ENCODE measurements around the gene GTF2IRD1. TPM values are rescaled to one million over a fixed set of nuclear protein-coding genes. Genes with fewer than 3 reads are reported as not detected.
"Not testable (repeated sequence)": the region's sequence is repeated elsewhere in the genome, so short reads cannot be mapped to it uniquely, and the experiment has no call there.

The GTF2IRD1 gene
- total and polyA plus RNA-seq, 9 of the 15 experiments (the other 6 are each of a cell fraction or from before 2014, with no cell fraction given), result 9.1 to 30.2 (median 14.0) TPM

DNA sequence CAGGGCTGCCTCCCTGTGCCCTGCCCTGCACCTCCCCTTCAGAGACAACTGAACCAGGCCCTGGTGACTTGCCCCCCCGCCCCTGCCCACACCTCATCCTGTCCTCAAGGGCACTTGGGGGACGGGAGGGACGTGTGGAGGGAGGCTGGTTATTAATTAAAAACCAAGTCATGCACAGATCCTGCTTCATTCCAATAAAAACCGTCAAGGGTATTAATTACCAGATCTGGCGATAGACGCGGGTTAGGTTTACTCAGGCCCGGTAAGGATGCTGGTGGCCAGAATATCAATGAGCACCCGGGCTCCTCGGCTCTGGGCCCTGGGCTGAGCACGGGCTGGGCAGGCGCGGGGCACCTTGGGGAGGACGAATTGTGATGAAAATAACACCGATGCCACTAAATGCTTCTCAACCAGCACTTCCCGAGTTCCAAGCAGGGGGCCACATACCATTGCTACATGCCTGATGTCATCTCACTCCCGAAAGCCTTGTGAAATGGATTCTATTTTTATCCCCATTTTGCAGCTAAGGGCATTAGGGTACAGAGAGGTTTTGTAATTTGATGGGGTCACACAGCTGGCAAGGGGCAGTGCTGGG is 24.5 kb upstream of the GTF2IRD1 start (continued):
- TF ChIP-seq, protein P1, sequence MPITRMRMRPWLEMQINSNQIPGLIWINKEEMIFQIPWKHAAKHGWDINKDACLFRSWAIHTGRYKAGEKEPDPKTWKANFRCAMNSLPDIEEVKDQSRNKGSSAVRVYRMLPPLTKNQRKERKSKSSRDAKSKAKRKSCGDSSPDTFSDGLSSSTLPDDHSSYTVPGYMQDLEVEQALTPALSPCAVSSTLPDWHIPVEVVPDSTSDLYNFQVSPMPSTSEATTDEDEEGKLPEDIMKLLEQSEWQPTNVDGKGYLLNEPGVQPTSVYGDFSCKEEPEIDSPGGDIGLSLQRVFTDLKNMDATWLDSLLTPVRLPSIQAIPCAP (CRISPR knock-in tag; IDR thresholded peaks at IDR 0.05; ENCODE audit: borderline replicate concordance), result no peak

DNA sequence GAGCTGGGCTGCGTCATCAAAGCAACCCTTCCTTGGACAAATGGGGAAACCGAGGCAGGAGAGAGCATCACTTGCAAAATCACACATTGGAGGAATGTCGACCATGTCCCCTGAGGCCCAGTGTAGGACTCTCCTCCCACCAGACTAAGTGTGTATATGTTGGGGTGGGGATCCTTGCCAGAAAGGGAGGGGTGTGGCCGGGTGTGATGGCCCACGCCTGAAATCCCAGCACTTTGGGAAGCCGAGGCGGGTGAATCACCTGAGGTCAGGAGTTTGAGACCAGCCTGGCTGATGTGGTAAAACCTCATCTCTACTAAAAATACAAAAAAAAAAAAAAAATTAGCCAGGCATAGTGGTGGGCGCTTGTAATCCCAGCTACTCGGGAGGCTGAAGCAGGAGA is 23.3 kb upstream of the GTF2IRD1 start:
- peaks cover 4 to 35% of the 10 kb centered on the region in 2 experiments; a peak in 3 of 5 replicates for H3K27me3 ChIP-seq (ENCODE audit: control insufficient read depth in 2 of 2, insufficient read depth in 2 of 2, low read length in 2 of 2)
- 7% methylated on average over 7 of the region's 9 CpGs for WGBS (ENCODE audit: insufficient coverage, low coverage, missing lambda C conversion rate)
- H3K9me1 ChIP-seq (ENCODE audit: control insufficient read depth, insufficient read depth, low read length); H3K9ac ChIP-seq (ENCODE audit: insufficient read depth in 1 of 2, low read depth in 2 of 2, low read length in 2 of 2); H2AFZ ChIP-seq (ENCODE audit: low read depth, low read length); in situ Hi-C loops (cut with MboI); H3K4me2 ChIP-seq (ENCODE audit: insufficient read depth, low read length); H4K20me1 ChIP-seq (replicated peaks; ENCODE audit: control insufficient read depth, insufficient read depth, low read length); H3K4me3 ChIP-seq; FAIRE-seq; DNase-seq (ENCODE audit: extremely low read depth in 1 of 4, low spot score in 3 of 4); H3K36me3 ChIP-seq (ENCODE audit: control insufficient read depth, insufficient read depth, low read length); H3K79me2 ChIP-seq (ENCODE audit: control insufficient read depth, insufficient read depth, low read length); H3K9me3 ChIP-seq (replicated peaks; ENCODE audit: control insufficient read depth, insufficient read depth, low read depth, low read length); intact Hi-C loops (cut with micrococcal nuclease); POLR2A ChIA-PET; H3K4me1 ChIP-seq (replicated peaks in 1 of 2; ENCODE audit: control insufficient read depth in 2 of 2, insufficient read depth in 2 of 2, low read length in 2 of 2); BruUV-seq (replicated peaks); H3K27ac ChIP-seq (ENCODE audit: extremely low read depth, low read depth, low read length); ATAC-seq: not testable (repeated sequence)
- CTCF ChIA-PET (ENCODE audit: low intra/inter-chr PET ratio), result interaction anchor here (0.6 kb wide), 1 partner anchor 225 kb away, joined by 4 read pairs; no protein-coding TSS in a partner anchor
